MG63 (cell line): ENCODE data around the gene SCYGR5. TPM values are rescaled to one million over a fixed set of nuclear protein-coding genes. Genes with fewer than 3 reads are reported as not detected.

Source experiments
- DNase-seq: peaks from one replicate; pipeline ENCODE4 v3.0.0-alpha.2; 2020
- H3K27me3 ChIP-seq: fragments of 250-450 bp; sonication (Bioruptor Pico); 2 replicates; pipeline ENCODE4 v1.5.1; 2020; ENCODE audit warnings: mild to moderate bottlenecking, moderate library complexity
- H3K36me3 ChIP-seq: fragments of 250-450 bp; sonication (Bioruptor Pico); 2 replicates; pipeline ENCODE4 v1.5.1; 2020; ENCODE audit warnings: mild to moderate bottlenecking, moderate library complexity
- H3K4me3 ChIP-seq: fragments of 250-450 bp; sonication (Bioruptor Pico); 2 replicates; pipeline ENCODE4 v1.5.1; 2020; ENCODE audit warnings: mild to moderate bottlenecking, moderate library complexity
- H3K9me3 ChIP-seq: fragments of 250-450 bp; sonication (Bioruptor Pico); 2 replicates; pipeline ENCODE4 v1.5.1; 2020; ENCODE audit warnings: mild to moderate bottlenecking, moderate library complexity
- total RNA-seq: library from RNA; depleted of rRNA; stranded (reverse); fragments of >200 nt; shearing (Covaris generic); gene quantifications from 2 replicates; pipeline ENCODE4 v1.2.3, GENCODE V29; 2014; ENCODE audit warnings: low replicate concordance; rRNA removed

The SCYGR5 gene
- total RNA-seq, 1 experiment from 2014 or later, result not detected

DNA sequence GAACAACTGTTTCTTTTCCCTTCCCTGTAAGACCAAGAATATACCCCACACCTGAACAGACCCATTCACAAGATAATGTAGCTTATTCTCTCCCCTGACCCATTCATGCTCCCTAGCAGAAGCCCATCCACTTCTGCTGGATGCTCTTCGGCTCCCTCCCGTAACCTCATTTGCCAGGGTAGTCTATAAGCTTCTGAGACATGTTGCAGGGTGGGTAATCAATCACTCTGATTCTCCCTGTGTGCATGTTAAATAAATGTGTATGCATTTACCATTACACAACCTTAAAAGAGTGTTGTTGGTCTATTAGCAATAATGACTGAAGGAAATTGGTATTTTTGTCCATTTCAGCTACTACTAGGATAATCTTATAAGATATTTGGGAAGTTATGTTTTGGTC is 49.9 kb downstream of the SCYGR5 start:
- H3K4me3 ChIP-seq, result no peak overlapping the region
- H3K36me3 ChIP-seq, result no peaks in the 10 kb centered on the region
- no peaks in the 10 kb centered on the region for H3K27me3 ChIP-seq
- H3K9me3 ChIP-seq, result no peaks in the 10 kb centered on the region
- DNase-seq, result no peak

Other genes with a start within 250 kb of the SCYGR5 start
- gene AGFG1, start 194.6 kb upstream of the SCYGR5 start, total RNA-seq, result 68.6 and 100 TPM in 2 replicates
- not detected in 2 replicates for gene SCYGR2, start 67.9 kb upstream of the SCYGR5 start, total RNA-seq
- not detected in 2 replicates for gene SCYGR3, start 52.0 kb upstream of the SCYGR5 start, total RNA-seq
- not detected in 2 replicates for gene SCYGR4, start 49.3 kb upstream of the SCYGR5 start, total RNA-seq
- 1.2 and 1.6 TPM in 2 replicates for gene SLC19A3, start 51.2 kb downstream of the SCYGR5 start, total RNA-seq
- not detected in 2 replicates for gene SCYGR6, start 58.0 kb downstream of the SCYGR5 start, total RNA-seq
- gene SCYGR7, start 61.5 kb downstream of the SCYGR5 start, total RNA-seq, result not detected in 2 replicates
- gene SCYGR8, start 79.1 kb downstream of the SCYGR5 start, total RNA-seq, result not detected in 2 replicates
- gene CCL20, start 147.0 kb downstream of the SCYGR5 start, total RNA-seq, result 1.5 TPM in 1 of 2 replicates, not detected in the other
- 8.3 and 8.5 TPM in 2 replicates for gene DAW1, start 204.8 kb downstream of the SCYGR5 start, total RNA-seq